Endodermal cell (in vitro differentiated cells): Measurements from ENCODE around the gene FBXL7. TPM values are rescaled to one million over a fixed set of nuclear protein-coding genes. Genes with fewer than 3 reads are reported as not detected.

Experiments used
- DNase-seq: peaks from one replicate; pipeline ENCODE4 v3.0.0-alpha.2; 2017
- H3K27ac ChIP-seq: 2 replicates; pipeline ENCODE4 v1.5.1; 2013; ENCODE audit warnings: mild to moderate bottlenecking, low read depth, low read length, moderate library complexity
- H3K27me3 ChIP-seq: 2 replicates; pipeline ENCODE4 v1.6.1; 2013; ENCODE audit warnings: mild to moderate bottlenecking, low read length, moderate library complexity; ENCODE audit not compliant: insufficient read depth, control insufficient read depth, poor library complexity, severe bottlenecking
- H3K36me3 ChIP-seq: 2 replicates; pipeline ENCODE4 v1.7.0; 2013; ENCODE audit warnings: mild to moderate bottlenecking, low read length, moderate library complexity; ENCODE audit not compliant: control insufficient read depth, insufficient read depth
- H3K4me1 ChIP-seq: one replicate; pipeline ENCODE4 v1.7.0; 2013; ENCODE audit warnings: low read length; ENCODE audit not compliant: control insufficient read depth, insufficient read depth
- H3K4me3 ChIP-seq: 2 replicates; pipeline ENCODE4 v1.5.1; 2013; ENCODE audit warnings: mild to moderate bottlenecking, low read length, moderate library complexity
- H3K9ac ChIP-seq: 2 replicates; pipeline ENCODE4 v1.6.1; 2013; ENCODE audit warnings: mild to moderate bottlenecking, low read length, moderate library complexity; ENCODE audit not compliant: poor library complexity, severe bottlenecking; ENCODE audit errors: extremely low read depth
- H3K9me3 ChIP-seq: 2 replicates; pipeline ENCODE4 v1.6.1; 2013; ENCODE audit warnings: mild to moderate bottlenecking, low read length, moderate library complexity; ENCODE audit not compliant: control insufficient read depth
- H3K27ac Mint-ChIP-seq: 2 replicates; pipeline ENCODE4 v1.8.0; 2020; ENCODE audit warnings: mixed read lengths
- H3K27me3 Mint-ChIP-seq: 2 replicates; pipeline ENCODE4 v1.8.0; 2021; ENCODE audit warnings: mild to moderate bottlenecking, mixed read lengths; ENCODE audit not compliant: insufficient read depth
- H3K36me3 Mint-ChIP-seq: 2 replicates; pipeline ENCODE4 v1.8.0; 2020; ENCODE audit warnings: low read depth, mixed read lengths
- H3K4me1 Mint-ChIP-seq: 2 replicates; pipeline ENCODE4 v1.8.0; 2020; ENCODE audit warnings: mixed read lengths
- H3K4me3 Mint-ChIP-seq: 2 replicates; pipeline ENCODE4 v1.8.0; 2020; ENCODE audit warnings: mild to moderate bottlenecking, moderate library complexity, mixed read lengths
- H3K9me3 Mint-ChIP-seq: 2 replicates; pipeline ENCODE4 v1.8.0; 2020; ENCODE audit warnings: mild to moderate bottlenecking, mixed read lengths
- WGBS, 2 experiments: methylation state at CpG; one replicate each; pipeline versions ENCODE4 v1.1.5 to v1.1.7; 2013; ENCODE audit warnings: missing lambda C conversion rate in 2 of 2, mixed read lengths in 1 of 2; ENCODE audit not compliant: insufficient coverage in 1 of 2, insufficient read length in 1 of 2; 5-methylcytosine and 5-hydroxymethylcytosine counted together
- total RNA-seq, 2 donors: library from RNA; stranded (reverse); fragmentation: NEBNext Ultra II Directional in 1 of 2; extraction: Animal tissue kit (Norgen Biotek cat#: 25700) in 1 of 2; gene quantifications; 2 replicates in 1 of 2; 3 replicates in 1 of 2; pipeline ENCODE4 v1.2.1, GENCODE V29; 2021
- TF ChIP-seq, protein P1 (sequence below): fragments of 200-600 bp; sonication (generic); conservative IDR thresholded peaks from 2 replicates; pipeline ENCODE4 v1.5.0; 2021; ENCODE audit warnings: antibody characterized with exemption, mild to moderate bottlenecking

The FBXL7 gene
- total RNA-seq, 2 donors from 2014 or later, result 12.9 to 13.2 TPM

DNA sequence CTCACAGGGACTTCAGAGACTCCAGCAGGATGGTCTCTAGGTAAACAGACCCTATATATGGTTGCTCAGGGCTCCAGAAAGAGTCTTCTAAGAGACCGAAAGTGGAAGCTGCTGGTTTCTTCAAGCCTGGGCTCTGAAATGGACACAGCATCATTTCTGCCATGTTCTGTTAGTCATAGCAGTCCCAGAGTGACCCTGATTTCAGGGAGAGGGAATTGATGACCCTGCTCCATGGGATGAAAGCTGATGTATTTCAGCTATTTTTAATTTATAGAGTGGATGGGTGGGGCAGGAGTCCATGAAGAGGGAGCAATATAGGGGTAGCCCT is 135.3 kb downstream of the FBXL7 start:
- H3K4me3 Mint-ChIP-seq, result no peak overlapping the region
- H3K36me3 Mint-ChIP-seq, result peaks cover 11% of the 10 kb centered on the region

DNA sequence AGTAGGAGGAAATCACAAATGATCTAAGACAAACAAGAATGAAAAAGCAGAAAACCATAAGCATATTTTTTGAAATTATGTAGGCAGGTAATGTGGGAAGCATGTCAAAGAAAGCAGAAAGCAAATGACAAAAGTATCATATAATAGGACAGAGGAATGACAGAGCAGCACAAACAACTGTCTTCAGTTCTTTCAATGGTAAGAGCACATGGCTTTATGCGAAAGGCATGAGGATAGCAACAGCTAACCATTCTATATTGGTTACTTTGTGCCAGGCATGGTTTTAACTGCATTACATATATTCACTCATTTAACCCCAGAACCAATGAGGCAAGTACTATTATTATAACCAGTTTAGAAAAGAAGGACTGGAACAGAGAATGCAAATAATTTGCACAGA is 137.4 kb downstream of the FBXL7 start:
- no peak overlapping the region for H3K27ac ChIP-seq
- Mint-ChIP-seq H3K27ac (no peak overlapping the region), H3K9me3 (peaks cover 13% of the 10 kb centered on the region), H3K27me3 (no peaks in the 10 kb centered on the region), H3K4me3 (no peak overlapping the region), H3K36me3 (peaks cover 11% of the 10 kb centered on the region), H3K4me1 (peaks cover 34% of the 10 kb centered on the region)
- TF ChIP-seq, protein P1, sequence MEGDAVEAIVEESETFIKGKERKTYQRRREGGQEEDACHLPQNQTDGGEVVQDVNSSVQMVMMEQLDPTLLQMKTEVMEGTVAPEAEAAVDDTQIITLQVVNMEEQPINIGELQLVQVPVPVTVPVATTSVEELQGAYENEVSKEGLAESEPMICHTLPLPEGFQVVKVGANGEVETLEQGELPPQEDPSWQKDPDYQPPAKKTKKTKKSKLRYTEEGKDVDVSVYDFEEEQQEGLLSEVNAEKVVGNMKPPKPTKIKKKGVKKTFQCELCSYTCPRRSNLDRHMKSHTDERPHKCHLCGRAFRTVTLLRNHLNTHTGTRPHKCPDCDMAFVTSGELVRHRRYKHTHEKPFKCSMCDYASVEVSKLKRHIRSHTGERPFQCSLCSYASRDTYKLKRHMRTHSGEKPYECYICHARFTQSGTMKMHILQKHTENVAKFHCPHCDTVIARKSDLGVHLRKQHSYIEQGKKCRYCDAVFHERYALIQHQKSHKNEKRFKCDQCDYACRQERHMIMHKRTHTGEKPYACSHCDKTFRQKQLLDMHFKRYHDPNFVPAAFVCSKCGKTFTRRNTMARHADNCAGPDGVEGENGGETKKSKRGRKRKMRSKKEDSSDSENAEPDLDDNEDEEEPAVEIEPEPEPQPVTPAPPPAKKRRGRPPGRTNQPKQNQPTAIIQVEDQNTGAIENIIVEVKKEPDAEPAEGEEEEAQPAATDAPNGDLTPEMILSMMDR, result no peak
- peaks cover 9% of the 10 kb centered on the region for H3K9me3 ChIP-seq
- no peak for DNase-seq
- H3K4me1 ChIP-seq, result no peaks in the 10 kb centered on the region
- no peaks in the 10 kb centered on the region for H3K27me3 ChIP-seq
- 89 to 94% methylated on average over 1 of the region's 1 CpG for WGBS, 2 experiments
- no peaks in the 10 kb centered on the region for H3K36me3 ChIP-seq
- H3K4me3 ChIP-seq, result no peak overlapping the region
- H3K9ac ChIP-seq, result no peak overlapping the region

More for the DNA sequence above, 135.3 kb downstream of the FBXL7 start:
- H3K27ac ChIP-seq, result no peak overlapping the region
- no peaks in the 10 kb centered on the region for H3K27me3 ChIP-seq
- TF ChIP-seq, protein P1, result no peak
- peaks cover 33% of the 10 kb centered on the region for H3K4me1 Mint-ChIP-seq
- no peaks in the 10 kb centered on the region for H3K36me3 ChIP-seq
- H3K9me3 ChIP-seq, result peaks cover 9% of the 10 kb centered on the region
- H3K27me3 Mint-ChIP-seq, result no peaks in the 10 kb centered on the region
- no peaks in the 10 kb centered on the region for H3K4me1 ChIP-seq
- no peak overlapping the region for H3K27ac Mint-ChIP-seq
- no peak overlapping the region for H3K4me3 ChIP-seq
- WGBS, 2 experiments, result 88 to 93% methylated on average over 1 of the region's 1 CpG
- peaks cover 13% of the 10 kb centered on the region for H3K9me3 Mint-ChIP-seq
- DNase-seq, result no peak
- H3K9ac ChIP-seq, result no peak overlapping the region

DNA sequence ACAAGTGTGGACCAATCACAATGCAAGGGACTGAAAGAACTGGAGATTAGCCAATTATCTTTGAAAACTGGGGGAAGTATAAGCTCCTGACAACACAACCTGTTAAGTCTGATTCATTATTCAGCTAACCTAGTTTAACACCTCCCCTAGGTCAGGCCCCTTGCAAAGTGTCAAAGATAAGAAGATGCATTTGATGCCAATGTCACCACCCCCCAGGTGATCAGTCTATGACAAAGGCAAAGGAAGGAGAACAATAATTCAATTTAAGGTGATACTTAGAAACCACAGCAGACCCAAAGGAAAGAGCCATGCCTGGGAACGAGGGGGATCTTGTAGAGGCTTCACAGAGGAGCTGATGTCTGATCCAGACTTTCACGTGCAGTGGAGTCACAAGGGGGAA is 137.9 kb downstream of the FBXL7 start:
- WGBS, 2 experiments, result 46 to 67% methylated on average over 1 to 2 of the region's 2 CpGs
- Histone ChIP-seq H3K9me3 (peaks cover 9% of the 10 kb centered on the region), H3K27me3 (no peaks in the 10 kb centered on the region), H3K9ac (no peak overlapping the region), H3K27ac (no peak overlapping the region), H3K4me1 (peaks cover 2% of the 10 kb centered on the region), H3K4me3 (no peak overlapping the region), H3K36me3 (no peaks in the 10 kb centered on the region)
- Mint-ChIP-seq H3K36me3 (peaks cover 11% of the 10 kb centered on the region), H3K27ac (no peak overlapping the region), H3K9me3 (peaks cover 13% of the 10 kb centered on the region), H3K4me3 (no peak overlapping the region), H3K27me3 (no peaks in the 10 kb centered on the region), H3K4me1 (peaks cover 39% of the 10 kb centered on the region)
- TF ChIP-seq, protein P1, result no peak
- peak; percentile 69 for DNase-seq
